Activated naive CD4-positive, alpha-beta T cell treated with anti-CD3 and anti-CD28 coated beads, Interleukin-2, amount 50 U/mL, for 16 hours (primary cell): ENCODE results near the gene NAPB.
A peak's percentile ranks its signal among the peaks of the same experiment; 100 is the strongest.
"Not testable (repeated sequence)": the region's sequence is repeated elsewhere in the genome, so short reads cannot be mapped to it uniquely, and the experiment has no call there.

ENCODE experiments used
- DNase-seq: peaks from one replicate; pipeline ENCODE4 v3.0.0-alpha.2; 2020

Gene NAPB

GRCh38 chr20:23365390-23366165 is 55.7 kb downstream of the NAPB start:
- no peak for DNase-seq

GRCh38 chr20:23363257-23363649 is 58.0 kb downstream of the NAPB start:
- no peak for DNase-seq

- DNase-seq = no peak
Observed at GRCh38 chr20:23362392-23363256, 58.7 kb downstream of the NAPB start.

- DNase-seq = peak; percentile 98
Observed at GRCh38 chr20:23361476-23362391, 59.6 kb downstream of the NAPB start, which contains the start of gene GZF1. Gene GZF1, plus strand, starts transcription at chr20:23362182. Its CDS starts 2,202 bp downstream, at chr20:23364384.

- no peak for DNase-seq
Observed at GRCh38 chr20:23361119-23361475, 60.2 kb downstream of the NAPB start.

GRCh38 chr20:23360531-23360930 is 60.8 kb downstream of the NAPB start:
- DNase-seq = no peak

- DNase-seq = no peak
Observed at GRCh38 chr20:23358923-23359593, 62.2 kb downstream of the NAPB start.

- no peak for DNase-seq
Observed at GRCh38 chr20:23358563-23358906, 62.8 kb downstream of the NAPB start.

GRCh38 chr20:23357767-23358562 is 63.3 kb downstream of the NAPB start:
- peak; percentile 100 for DNase-seq

- no peak for DNase-seq
Observed at GRCh38 chr20:23356203-23356602, 65.1 kb downstream of the NAPB start.

- DNase-seq = peak; percentile 67
Observed at GRCh38 chr20:23350904-23351838, 70.1 kb downstream of the NAPB start.

GRCh38 chr20:23350196-23350903 is 70.9 kb downstream of the NAPB start, which contains the start of gene NXT1:
Gene NXT1, plus strand, starts transcription at chr20:23350791. Its CDS starts 3,251 bp downstream, at chr20:23354042.
- peak; percentile 96 for DNase-seq

- no peak for DNase-seq
Observed at GRCh38 chr20:23349338-23350195, 71.7 kb downstream of the NAPB start.

GRCh38 chr20:23348510-23348909 is 72.8 kb downstream of the NAPB start:
- DNase-seq = not testable (repeated sequence)

GRCh38 chr20:23347791-23348190 is 73.5 kb downstream of the NAPB start:
- no peak for DNase-seq

- DNase-seq = no peak
Observed at GRCh38 chr20:23346002-23346401, 75.3 kb downstream of the NAPB start.

- DNase-seq = no peak
Observed at GRCh38 chr20:23344336-23344735, 77.0 kb downstream of the NAPB start.

GRCh38 chr20:23343590-23343989 is 77.7 kb downstream of the NAPB start:
- DNase-seq = no peak

GRCh38 chr20:23341073-23341472 is 80.2 kb downstream of the NAPB start:
- DNase-seq = no peak
